Keratinocyte (primary cell): ENCODE measurements around the gene DSCAML1.

Source experiments
- CTCF ChIP-seq, 3 experiments: IDR thresholded peaks in 1 of 3; conservative IDR thresholded peaks in 1 of 3; optimal IDR thresholded peaks in 1 of 3; 2 replicates in 2 of 3; 3 replicates in 1 of 3; pipeline versions ENCODE3 to v1.5.1; 2011; ENCODE audit warnings: low read length in 3 of 3, mild to moderate bottlenecking in 3 of 3, moderate library complexity in 2 of 3, control low read depth in 1 of 3, inconsistent platforms in 1 of 3; ENCODE audit not compliant: insufficient read depth in 2 of 3; ENCODE audit errors: extremely low read depth in 1 of 3
- EZH2 ChIP-seq: IDR thresholded peaks from one replicate; pipeline ENCODE4 v1.6.1; 2012; ENCODE audit warnings: inconsistent platforms, mild to moderate bottlenecking, low read length, moderate library complexity

GRCh38 chr11:117563556-117563955, 233.5 kb downstream of the DSCAML1 start:
- no peak for TF ChIP-seq CTCF (optimal IDR thresholded peaks at IDR 0.05 in 1 of 3, IDR thresholded peaks at IDR 0.05 in 1 of 3, conservative IDR thresholded peaks at IDR 0.05 in 1 of 3; ENCODE audit: extremely low read depth in 1 of 3, insufficient read depth in 2 of 3, low read length in 3 of 3)
- TF ChIP-seq EZH2: no peak
